NCI-H1436 (cell line): Measurements from ENCODE around the gene TRHDE.
"Not testable (repeated sequence)": the region's sequence is repeated elsewhere in the genome, so short reads cannot be mapped to it uniquely, and the experiment has no call there.

ENCODE experiments used
- DNase-seq: peaks from one replicate; lab custom pipeline; 2025; lab: John Stamatoyannopoulos, UW

Gene TRHDE

GRCh38 chr12:72631926-72632685, 359.9 kb downstream of the TRHDE start:
- no peak for DNase-seq

- no peak for DNase-seq
Observed at GRCh38 chr12:72642706-72643105, 370.5 kb downstream of the TRHDE start.

GRCh38 chr12:72647139-72647538, 375.0 kb downstream of the TRHDE start:
- DNase-seq, result no peak

- no peak for DNase-seq
Observed at GRCh38 chr12:72658615-72659014, 386.4 kb downstream of the TRHDE start.

- not testable (repeated sequence) for DNase-seq
Observed at GRCh38 chr12:72660174-72660573, 388.0 kb downstream of the TRHDE start.

GRCh38 chr12:72673853-72674252, 401.7 kb downstream of the TRHDE start:
- no peak for DNase-seq

GRCh38 chr12:72676556-72676955, 404.4 kb downstream of the TRHDE start:
- no peak for DNase-seq

- no peak for DNase-seq
Observed at GRCh38 chr12:72677139-72677538, 405.0 kb downstream of the TRHDE start.

- DNase-seq, result no peak
Observed at GRCh38 chr12:72677846-72678245, 405.7 kb downstream of the TRHDE start.

- DNase-seq, result no peak
Observed at GRCh38 chr12:72679147-72679757, 407.1 kb downstream of the TRHDE start.

- DNase-seq, result no peak
Observed at GRCh38 chr12:72681028-72681427, 408.9 kb downstream of the TRHDE start.

- DNase-seq, result no peak
Observed at GRCh38 chr12:72684491-72684890, 412.3 kb downstream of the TRHDE start.

GRCh38 chr12:72692338-72692737, 420.2 kb downstream of the TRHDE start:
- DNase-seq, result no peak

GRCh38 chr12:72694193-72694592, 422.0 kb downstream of the TRHDE start:
- no peak for DNase-seq

- DNase-seq, result no peak
Observed at GRCh38 chr12:72699362-72699761, 427.2 kb downstream of the TRHDE start.

GRCh38 chr12:72712025-72712424, 439.9 kb downstream of the TRHDE start:
- DNase-seq, result not testable (repeated sequence)

- no peak for DNase-seq
Observed at GRCh38 chr12:72716221-72716620, 444.1 kb downstream of the TRHDE start.

GRCh38 chr12:72717036-72717435, 444.9 kb downstream of the TRHDE start:
- no peak for DNase-seq
